SK-N-SH treated with all-trans-retinoic acid at 6 μM for 48 hours (cell line): ENCODE data around the gene LRRC36.

ENCODE experiments used
- CSDC2 ChIP-seq: fragments of 250-450 bp; sonication (Bioruptor Pico); IDR thresholded peaks from 2 replicates; pipeline ENCODE4 v1.5.0; 2020; ENCODE audit warnings: mild to moderate bottlenecking, moderate library complexity
- GLIS3 ChIP-seq: fragments of 250-450 bp; sonication (Bioruptor Pico); IDR thresholded peaks from 2 replicates; pipeline ENCODE4 v1.5.0; 2020; ENCODE audit warnings: mild to moderate bottlenecking, moderate library complexity
- RARB ChIP-seq: fragments of 250-450 bp; sonication (Bioruptor Pico); IDR thresholded peaks from 2 replicates; pipeline ENCODE4 v1.8.0; 2021; ENCODE audit warnings: mild to moderate bottlenecking, moderate library complexity
- ZFP3 ChIP-seq: fragments of 250-450 bp; sonication (Bioruptor Pico); IDR thresholded peaks from 2 replicates; pipeline ENCODE4 v1.5.0; 2020; ENCODE audit warnings: mild to moderate bottlenecking, moderate library complexity
- ZNF8 ChIP-seq: fragments of 450-650 bp; formaldehyde crosslinking; IDR thresholded peaks from 2 replicates; pipeline ENCODE4 v1.5.0; 2020; ENCODE audit warnings: mild to moderate bottlenecking, moderate library complexity
- TF ChIP-seq, protein P1 (sequence below): fragments of 250-450 bp; sonication (Bioruptor Pico); IDR thresholded peaks from 2 replicates; pipeline ENCODE4 v1.8.0; 2020; ENCODE audit warnings: mild to moderate bottlenecking, moderate library complexity, borderline replicate concordance

GRCh38 chr16:67305216-67306071, 21.2 kb upstream of the LRRC36 start:
- no peak for TF ChIP-seq CSDC2
- TF ChIP-seq, protein P1, sequence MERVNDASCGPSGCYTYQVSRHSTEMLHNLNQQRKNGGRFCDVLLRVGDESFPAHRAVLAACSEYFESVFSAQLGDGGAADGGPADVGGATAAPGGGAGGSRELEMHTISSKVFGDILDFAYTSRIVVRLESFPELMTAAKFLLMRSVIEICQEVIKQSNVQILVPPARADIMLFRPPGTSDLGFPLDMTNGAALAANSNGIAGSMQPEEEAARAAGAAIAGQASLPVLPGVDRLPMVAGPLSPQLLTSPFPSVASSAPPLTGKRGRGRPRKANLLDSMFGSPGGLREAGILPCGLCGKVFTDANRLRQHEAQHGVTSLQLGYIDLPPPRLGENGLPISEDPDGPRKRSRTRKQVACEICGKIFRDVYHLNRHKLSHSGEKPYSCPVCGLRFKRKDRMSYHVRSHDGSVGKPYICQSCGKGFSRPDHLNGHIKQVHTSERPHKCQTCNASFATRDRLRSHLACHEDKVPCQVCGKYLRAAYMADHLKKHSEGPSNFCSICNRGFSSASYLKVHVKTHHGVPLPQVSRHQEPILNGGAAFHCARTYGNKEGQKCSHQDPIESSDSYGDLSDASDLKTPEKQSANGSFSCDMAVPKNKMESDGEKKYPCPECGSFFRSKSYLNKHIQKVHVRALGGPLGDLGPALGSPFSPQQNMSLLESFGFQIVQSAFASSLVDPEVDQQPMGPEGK (CRISPR knock-in tag), result no peak
- no peak for TF ChIP-seq ZFP3 (CRISPR knock-in tag)
- TF ChIP-seq ZNF8 (CRISPR knock-in tag), result no peak
- TF ChIP-seq RARB (CRISPR knock-in tag), result no peak
- no peak for TF ChIP-seq GLIS3 (CRISPR knock-in tag)
